Mesenchymal stem cell (in vitro differentiated cells and primary cell): ENCODE data around the gene SMAD3.
"Not testable (repeated sequence)": the region's sequence is repeated elsewhere in the genome, so short reads cannot be mapped to it uniquely, and the experiment has no call there.

Experiments
- DNase-seq: peaks from one replicate; pipeline ENCODE4 v3.0.0-alpha.2; 2013
- H2AFZ ChIP-seq: one replicate; pipeline ENCODE4 v1.6.1; 2013; ENCODE audit warnings: low read depth, mild to moderate bottlenecking, control low read depth, inconsistent platforms, low read length, moderate library complexity
- H2AK5ac ChIP-seq: 2 replicates; pipeline ENCODE4 v1.6.1; 2013; ENCODE audit warnings: low read length, moderate library complexity, mild to moderate bottlenecking, inconsistent platforms; ENCODE audit not compliant: severe bottlenecking
- H2BK120ac ChIP-seq: one replicate; pipeline ENCODE4 v1.6.1; 2013; ENCODE audit warnings: low read depth, mild to moderate bottlenecking, inconsistent platforms, low read length, moderate library complexity
- H2BK12ac ChIP-seq, 2 experiments: one replicate each; pipeline ENCODE4 v1.6.1; 2013; ENCODE audit warnings: inconsistent platforms in 2 of 2, low read length in 2 of 2, mild to moderate bottlenecking in 2 of 2, moderate library complexity in 2 of 2, control low read depth in 1 of 2
- H2BK15ac ChIP-seq: one replicate; pipeline ENCODE4 v1.6.1; 2013; ENCODE audit warnings: mild to moderate bottlenecking, low read depth, inconsistent platforms; ENCODE audit not compliant: poor library complexity, severe bottlenecking
- H2BK5ac ChIP-seq: 2 replicates; pipeline ENCODE4 v1.6.1; 2013; ENCODE audit warnings: low read depth, mild to moderate bottlenecking, low read length, control low read depth, inconsistent platforms; ENCODE audit not compliant: poor library complexity, severe bottlenecking
- H3K14ac ChIP-seq, 2 experiments: one replicate each; pipeline ENCODE4 v1.6.1; 2013; ENCODE audit warnings: inconsistent platforms in 2 of 2, low read length in 2 of 2, control low read depth in 1 of 2, mild to moderate bottlenecking in 1 of 2, moderate library complexity in 1 of 2
- H3K18ac ChIP-seq, 2 experiments: one replicate each; pipeline ENCODE4 v1.6.1; 2013; ENCODE audit warnings: inconsistent platforms in 2 of 2, low read length in 2 of 2, control low read depth in 1 of 2, low read depth in 1 of 2, mild to moderate bottlenecking in 1 of 2
- H3K23ac ChIP-seq, 2 experiments: one replicate each; pipeline ENCODE4 v1.6.1; 2013; ENCODE audit warnings: inconsistent platforms in 2 of 2, low read length in 2 of 2, mild to moderate bottlenecking in 2 of 2, moderate library complexity in 2 of 2, control low read depth in 1 of 2
- H3K27ac ChIP-seq: 2 replicates; pipeline ENCODE4 v1.5.1; 2013; ENCODE audit warnings: mild to moderate bottlenecking, moderate library complexity, low read length, control low read depth, inconsistent platforms; ENCODE audit not compliant: poor library complexity, severe bottlenecking
- H3K27me3 ChIP-seq, 2 experiments: 2 replicates each; pipeline versions ENCODE4 v1.6.1 to v1.7.0; 2013; ENCODE audit warnings: low read length in 2 of 2, mild to moderate bottlenecking in 2 of 2, moderate library complexity in 2 of 2, control low read depth in 1 of 2, inconsistent platforms in 1 of 2; ENCODE audit not compliant: control insufficient read depth in 1 of 2, insufficient read depth in 1 of 2
- H3K36me3 ChIP-seq, 2 experiments: 2 replicates each; pipeline versions ENCODE4 v1.6.1 to v1.7.0; 2013; ENCODE audit warnings: low read length in 2 of 2, control low read depth in 1 of 2, inconsistent platforms in 1 of 2, low read depth in 1 of 2, mild to moderate bottlenecking in 1 of 2; ENCODE audit not compliant: insufficient read depth in 2 of 2, control insufficient read depth in 1 of 2
- H3K4ac ChIP-seq, 2 experiments: one replicate each; pipeline ENCODE4 v1.6.1; 2013; ENCODE audit warnings: inconsistent platforms in 2 of 2, low read length in 2 of 2, mild to moderate bottlenecking in 2 of 2, moderate library complexity in 2 of 2, control low read depth in 1 of 2, low read depth in 1 of 2
- H3K4me1 ChIP-seq: 2 replicates; pipeline ENCODE4 v1.6.1; 2013; ENCODE audit warnings: low read depth, low read length, control low read depth; ENCODE audit not compliant: control insufficient read depth, insufficient read depth
- H3K4me2 ChIP-seq: 2 replicates; pipeline ENCODE4 v1.6.1; 2013; ENCODE audit warnings: low read length, mild to moderate bottlenecking, inconsistent platforms; ENCODE audit not compliant: poor library complexity, severe bottlenecking
- H3K4me3 ChIP-seq, 2 experiments: 2 replicates each; pipeline versions ENCODE4 v1.5.1 to v1.7.0; 2013; ENCODE audit warnings: low read length in 2 of 2, mild to moderate bottlenecking in 2 of 2, control low read depth in 1 of 2, low read depth in 1 of 2; ENCODE audit not compliant: insufficient read depth in 1 of 2
- H3K79me1 ChIP-seq: replicated peaks from 2 replicates; pipeline ENCODE4 v1.6.1; 2013; ENCODE audit warnings: mild to moderate bottlenecking, control low read depth, low read length, inconsistent platforms; ENCODE audit not compliant: poor library complexity, severe bottlenecking
- H3K9ac ChIP-seq: 2 replicates; pipeline ENCODE4 v1.7.0; 2013; ENCODE audit warnings: mild to moderate bottlenecking, low read length, moderate library complexity
- H3K9me3 ChIP-seq: 2 replicates; pipeline ENCODE4 v1.7.0; 2013; ENCODE audit warnings: mild to moderate bottlenecking, low read length; ENCODE audit not compliant: control insufficient read depth
- H4K8ac ChIP-seq: one replicate; pipeline ENCODE4 v1.6.1; 2013; ENCODE audit warnings: inconsistent platforms, mild to moderate bottlenecking, low read length, moderate library complexity
- H4K91ac ChIP-seq: one replicate; pipeline ENCODE4 v1.6.1; 2013; ENCODE audit warnings: mild to moderate bottlenecking, low read length, inconsistent platforms
- WGBS: methylation state at CpG from one replicate; pipeline ENCODE4 v1.1.7; 2013; ENCODE audit warnings: mixed read lengths; 5-methylcytosine and 5-hydroxymethylcytosine counted together

SMAD3 gene

GRCh38 chr15:67150023-67150860 is 84.8 kb downstream of the SMAD3 start:
- no peak overlapping the region for H3K23ac ChIP-seq
- H3K4me3 ChIP-seq, result peak overlapping the region in 1 of 2 experiments; percentile 23
- no peak overlapping the region for H3K14ac ChIP-seq
- H3K9me3 ChIP-seq, result no peaks in the 10 kb centered on the region
- H3K18ac ChIP-seq, result peak overlapping the region; percentile 57 to 67
- H3K4ac ChIP-seq, result no peak overlapping the region
- H3K27ac ChIP-seq, result peak overlapping the region; percentile 73
- H2BK12ac ChIP-seq, result no peak overlapping the region
- H3K9ac ChIP-seq, result peak overlapping the region; percentile 45
- no peaks in the 10 kb centered on the region for H3K27me3 ChIP-seq
- DNase-seq, result peak; percentile 100
- H2AK5ac ChIP-seq, result peak overlapping the region; percentile 58
- no peak overlapping the region for H4K8ac ChIP-seq
- H3K4me1 ChIP-seq, result peaks cover 30% of the 10 kb centered on the region
- H4K91ac ChIP-seq, result no peak overlapping the region
- H2BK15ac ChIP-seq, result no peak overlapping the region
- WGBS, result 2% methylated on average over 14 of the region's 16 CpGs
- H2AFZ ChIP-seq, result no peak overlapping the region
- no peak overlapping the region for H2BK5ac ChIP-seq
- H3K4me2 ChIP-seq, result peak overlapping the region; percentile 32
- peaks cover 19% of the 10 kb centered on the region for H3K79me1 ChIP-seq
- peaks cover 2 to 21% of the 10 kb centered on the region in 2 experiments for H3K36me3 ChIP-seq
- peak overlapping the region; percentile 21 for H2BK120ac ChIP-seq

- Histone ChIP-seq H3K18ac (peak overlapping the region; percentile 4 to 50), H3K14ac (no peak overlapping the region), H3K36me3 (peaks cover 2 to 38% of the 10 kb centered on the region in 2 experiments), H2BK120ac (no peak overlapping the region), H2BK5ac (no peak overlapping the region), H2AK5ac (peak overlapping the region; percentile 75), H3K79me1 (peaks cover 22% of the 10 kb centered on the region), H4K8ac (peak overlapping the region; percentile 35), H3K27me3 (no peaks in the 10 kb centered on the region), H3K9me3 (no peaks in the 10 kb centered on the region), H3K4ac (peak overlapping the region in 1 of 2 experiments; percentile 58), H3K4me1 (peaks cover 19% of the 10 kb centered on the region), H2BK15ac (no peak overlapping the region), H2BK12ac (peak overlapping the region in 1 of 2 experiments; percentile 10), H2AFZ (no peak overlapping the region), H3K4me2 (no peak overlapping the region), H3K27ac (no peak overlapping the region), H3K23ac (no peak overlapping the region), H3K9ac (no peak overlapping the region), H3K4me3 (no peak overlapping the region), H4K91ac (peak overlapping the region; percentile 43)
- DNase-seq, result no peak
- 63% methylated on average over 1 of the region's 1 CpG for WGBS
Observed at GRCh38 chr15:67152429-67152828, 87.0 kb downstream of the SMAD3 start.

GRCh38 chr15:67153044-67153443 is 87.6 kb downstream of the SMAD3 start:
- Histone ChIP-seq H3K4ac (peak overlapping the region in 1 of 2 experiments; percentile 20), H3K4me1 (peaks cover 17% of the 10 kb centered on the region), H2BK12ac (peak overlapping the region; percentile 11 to 43), H3K79me1 (peaks cover 24% of the 10 kb centered on the region), H3K36me3 (peaks cover 2 to 43% of the 10 kb centered on the region in 2 experiments), H4K8ac (peak overlapping the region; percentile 31), H2BK120ac (peak overlapping the region; percentile 2), H3K18ac (peak overlapping the region; percentile 44 to 50)
- H3K9ac ChIP-seq, H2BK5ac ChIP-seq, H3K9me3 ChIP-seq, H3K27ac ChIP-seq, H2BK15ac ChIP-seq, H2AK5ac ChIP-seq, H3K4me3 ChIP-seq, H3K4me2 ChIP-seq, H4K91ac ChIP-seq, DNase-seq, H3K14ac ChIP-seq, H2AFZ ChIP-seq, H3K23ac ChIP-seq, H3K27me3 ChIP-seq: not testable (repeated sequence)
- 89% methylated on average over 6 of the region's 6 CpGs for WGBS

- H3K27me3 ChIP-seq, result no peaks in the 10 kb centered on the region
- H3K4ac ChIP-seq, result peak overlapping the region in 1 of 2 experiments; percentile 30
- no peak overlapping the region for H2BK15ac ChIP-seq
- no peak overlapping the region for H3K14ac ChIP-seq
- peaks cover 28% of the 10 kb centered on the region for H3K79me1 ChIP-seq
- H2AK5ac ChIP-seq, result no peak overlapping the region
- H2BK120ac ChIP-seq, result no peak overlapping the region
- H2BK5ac ChIP-seq, result no peak overlapping the region
- no peak overlapping the region for H3K23ac ChIP-seq
- no peak overlapping the region for H3K9ac ChIP-seq
- peak overlapping the region in 1 of 2 experiments; percentile 18 for H3K18ac ChIP-seq
- peak; percentile 47 for DNase-seq
- H4K91ac ChIP-seq, result no peak overlapping the region
- peaks cover 6% of the 10 kb centered on the region for H3K4me1 ChIP-seq
- H3K4me3 ChIP-seq, result no peak overlapping the region
- no peak overlapping the region for H3K4me2 ChIP-seq
- H4K8ac ChIP-seq, result no peak overlapping the region
- H2AFZ ChIP-seq, result no peak overlapping the region
- no peak overlapping the region for H2BK12ac ChIP-seq
- H3K27ac ChIP-seq, result no peak overlapping the region
- H3K36me3 ChIP-seq, result peaks cover 2 to 50% of the 10 kb centered on the region in 2 experiments
- no peaks in the 10 kb centered on the region for H3K9me3 ChIP-seq
Observed at GRCh38 chr15:67154249-67154648, 88.8 kb downstream of the SMAD3 start.
